Right lobe of liver (tissue), 6 donors: ENCODE results near the gene RDX. TPM values are rescaled to one million over a fixed set of nuclear protein-coding genes. Genes with fewer than 3 reads are reported as not detected.

Source experiments
- ATAC-seq, 4 donors: fragments of 200-7000 bp; cut with Tn5 transposase; one replicate each; pipeline ENCODE4 v1.9.1; 2020; ENCODE audit warnings: mild to moderate bottlenecking in 4 of 4, moderate library complexity in 4 of 4
- DNase-seq, 3 donors: peaks; one replicate each; pipeline ENCODE4 v3.0.0-alpha.2; 2020
- H3K27ac ChIP-seq, 3 donors: fragments of 200-600 bp; one replicate each; pipeline ENCODE4 v1.8.0; 2022
- H3K27me3 ChIP-seq, 2 donors: fragments of 200-600 bp; one replicate each; pipeline ENCODE4 v1.8.0; 2022
- H3K36me3 ChIP-seq, 4 donors: fragments of 200-600 bp; sonication (generic) in 1 of 4; one replicate each; pipeline versions ENCODE4 v1.5.1 to v1.8.0; 2017 to 2022; ENCODE audit warnings: control low read depth in 1 of 4
- H3K4me1 ChIP-seq, 4 donors: fragments of 200-600 bp; sonication (generic) in 1 of 4; one replicate each; pipeline versions ENCODE4 v1.5.1 to v1.8.0; 2017 to 2022; ENCODE audit warnings: control low read depth in 1 of 4
- H3K4me3 ChIP-seq, 3 donors: fragments of 200-600 bp; one replicate each; pipeline ENCODE4 v1.8.0; 2022
- H3K9me3 ChIP-seq, 4 donors: fragments of 200-600 bp; sonication (generic) in 1 of 4; one replicate each; pipeline versions ENCODE4 v1.5.1 to v1.8.0; 2017 to 2022; ENCODE audit warnings: control low read depth in 1 of 4
- POLR2A ChIP-seq: fragments of 450-650 bp; IDR thresholded peaks from one replicate; pipeline ENCODE4 v1.6.1; 2017; ENCODE audit warnings: antibody characterized with exemption, mild to moderate bottlenecking
- WGBS: methylation state at CpG from one replicate; pipeline ENCODE4 v1.1.6; 2018; ENCODE audit warnings: low coverage, low lambda C conversion rate; ENCODE audit not compliant: insufficient coverage; ENCODE audit errors: missing lambda C conversion rate; 5-methylcytosine and 5-hydroxymethylcytosine counted together
- intact Hi-C, 2 donors: fragments of 100-400 bp; cut with DNase I; formaldehyde crosslinking; loops; one replicate each; pipeline versions ENCODE4 v1.11.2 to v1.14.1; 2022
- total RNA-seq, 6 experiments: library from RNA; depleted of rRNA in 2 of 6; stranded (reverse); fragments of >200 nt in 2 of 6; fragmentation: NEBNext Ultra II Directional in 3 of 6; extraction: Animal tissue kit (Norgen Biotek cat#: 25700) in 3 of 6; gene quantifications; one replicate each; pipeline versions ENCODE4 v1.1.0 to v1.2.4, GENCODE V29; 2016 to 2023
- TF ChIP-seq, protein P1 (sequence below), 4 donors: fragments of 200-600 bp in 3 of 4; fragments of 450-650 bp in 1 of 4; IDR thresholded peaks; one replicate each; pipeline versions ENCODE4 v1.5.1 to v1.8.0; 2016 to 2022; ENCODE audit warnings: antibody characterized with exemption in 4 of 4, mild to moderate bottlenecking in 2 of 4
- donor health status: DM: no; HTN: yes; CAD: no.
- donor health status: DM: no; HTN: no; CAD: no.
- donor health status: DM: no; HTN: no; CAD: no.
- donor health status: DM: no; HTN: yes; CAD: no.
- donor health status: DM: no; HTN: yes; CAD: no.

Gene RDX
- total RNA-seq, 6 experiments from 2014 or later: 47.1 to 87.8 (median 81.8) TPM

DNA sequence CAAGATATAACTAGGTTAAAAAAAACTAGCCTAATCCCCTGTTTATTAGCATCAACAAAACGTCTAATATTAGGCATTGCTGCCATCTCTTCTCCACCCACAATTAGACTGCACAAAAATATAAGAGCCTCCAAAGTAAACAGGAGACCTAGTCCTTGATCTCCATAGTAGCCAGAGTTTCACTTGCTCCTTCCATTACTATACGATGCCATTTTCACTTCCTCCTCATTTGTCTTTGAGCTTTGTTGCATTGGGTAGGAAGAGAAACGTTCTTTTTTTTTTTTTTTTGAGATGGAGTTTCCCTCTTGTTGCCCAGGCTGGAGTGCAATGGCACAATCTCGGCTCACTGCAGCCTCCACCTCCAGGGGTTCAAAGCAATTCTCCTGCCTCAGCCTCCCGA, 42.3 kb upstream of the RDX start:
- Histone ChIP-seq H3K9me3 (no peaks in the 10 kb centered on the region), H3K36me3 (no peaks in the 10 kb centered on the region), H3K27ac (no peak overlapping the region), H3K27me3 (no peaks in the 10 kb centered on the region), H3K4me1 (no peaks in the 10 kb centered on the region), H3K4me3 (no peak overlapping the region)
- DNase-seq (no peak), ATAC-seq (no peak)
- WGBS: 56% methylated on average over 5 of the region's 5 CpGs
- TF ChIP-seq POLR2A: no peak
- TF ChIP-seq, protein P1, sequence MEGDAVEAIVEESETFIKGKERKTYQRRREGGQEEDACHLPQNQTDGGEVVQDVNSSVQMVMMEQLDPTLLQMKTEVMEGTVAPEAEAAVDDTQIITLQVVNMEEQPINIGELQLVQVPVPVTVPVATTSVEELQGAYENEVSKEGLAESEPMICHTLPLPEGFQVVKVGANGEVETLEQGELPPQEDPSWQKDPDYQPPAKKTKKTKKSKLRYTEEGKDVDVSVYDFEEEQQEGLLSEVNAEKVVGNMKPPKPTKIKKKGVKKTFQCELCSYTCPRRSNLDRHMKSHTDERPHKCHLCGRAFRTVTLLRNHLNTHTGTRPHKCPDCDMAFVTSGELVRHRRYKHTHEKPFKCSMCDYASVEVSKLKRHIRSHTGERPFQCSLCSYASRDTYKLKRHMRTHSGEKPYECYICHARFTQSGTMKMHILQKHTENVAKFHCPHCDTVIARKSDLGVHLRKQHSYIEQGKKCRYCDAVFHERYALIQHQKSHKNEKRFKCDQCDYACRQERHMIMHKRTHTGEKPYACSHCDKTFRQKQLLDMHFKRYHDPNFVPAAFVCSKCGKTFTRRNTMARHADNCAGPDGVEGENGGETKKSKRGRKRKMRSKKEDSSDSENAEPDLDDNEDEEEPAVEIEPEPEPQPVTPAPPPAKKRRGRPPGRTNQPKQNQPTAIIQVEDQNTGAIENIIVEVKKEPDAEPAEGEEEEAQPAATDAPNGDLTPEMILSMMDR (IDR thresholded peaks at IDR 0.05): no peak
- intact Hi-C loops: no loop called here

DNA sequence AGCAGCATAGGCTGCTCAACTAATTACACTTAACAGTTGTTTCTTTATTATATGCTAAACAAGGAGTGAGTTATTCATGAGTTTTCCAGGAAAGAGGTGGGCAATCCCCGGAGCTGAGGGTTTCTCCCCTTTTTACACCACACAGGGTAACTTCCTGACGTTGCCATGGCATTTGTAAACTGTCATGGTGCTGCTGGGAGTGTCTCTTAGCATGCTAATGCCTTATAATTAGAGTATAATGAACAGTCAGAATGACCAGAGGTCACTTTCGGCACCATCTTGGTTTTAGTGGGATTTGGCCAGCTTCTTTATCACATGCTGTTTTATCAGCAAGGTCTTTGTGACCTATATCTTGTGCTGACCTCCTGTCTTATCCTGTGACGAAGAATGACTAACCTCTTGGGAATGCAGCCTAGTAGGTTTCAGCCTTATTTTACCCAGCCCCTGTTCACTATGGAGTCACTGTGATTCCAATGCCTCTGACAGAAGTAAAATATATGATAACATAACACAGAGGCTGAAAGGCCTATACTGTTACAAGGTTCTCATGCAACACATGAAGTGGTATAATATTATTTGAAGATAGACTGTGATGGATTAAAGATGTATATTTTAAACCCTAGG, 41.3 kb upstream of the RDX start:
- H3K27ac ChIP-seq: no peak overlapping the region
- no peaks in the 10 kb centered on the region for H3K4me1 ChIP-seq
- no peaks in the 10 kb centered on the region for H3K36me3 ChIP-seq
- intact Hi-C loops: no loop called here
- TF ChIP-seq, protein P1 (IDR thresholded peaks at IDR 0.05): no peak
- 72% methylated on average over 4 of the region's 4 CpGs for WGBS
- DNase-seq: no peak
- no peak overlapping the region for H3K4me3 ChIP-seq
- ATAC-seq: no peak
- H3K9me3 ChIP-seq: no peaks in the 10 kb centered on the region
- H3K27me3 ChIP-seq: no peaks in the 10 kb centered on the region

DNA sequence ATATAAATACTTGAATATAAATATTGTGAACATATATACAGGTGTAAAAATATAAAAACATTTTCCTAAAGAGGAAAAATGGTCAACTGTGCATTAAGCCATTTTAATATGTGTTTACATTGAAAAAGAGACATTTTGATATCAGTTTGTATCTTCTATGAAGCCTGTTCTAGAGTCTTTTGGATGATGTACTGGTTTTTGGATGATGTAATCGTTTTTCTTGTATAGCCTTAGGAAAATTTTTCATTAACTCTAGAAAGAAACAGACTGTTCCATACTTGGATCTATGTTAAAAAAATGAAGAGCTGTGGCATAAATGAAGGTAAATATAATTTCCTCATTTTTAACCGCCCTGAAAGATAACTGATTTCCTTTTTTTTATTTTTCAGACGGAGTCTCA, 39.6 kb upstream of the RDX start:
- WGBS: 71% methylated on average over 3 of the region's 3 CpGs
- no peaks in the 10 kb centered on the region for H3K36me3 ChIP-seq
- H3K4me3 ChIP-seq: no peak overlapping the region
- TF ChIP-seq, protein P1 (IDR thresholded peaks at IDR 0.05): no peak
- no peak for TF ChIP-seq POLR2A
- no peak for DNase-seq
- intact Hi-C loops: no loop called here
- H3K27ac ChIP-seq: no peak overlapping the region
- ATAC-seq: no peak
- no peaks in the 10 kb centered on the region for H3K27me3 ChIP-seq
- no peaks in the 10 kb centered on the region for H3K9me3 ChIP-seq
- no peaks in the 10 kb centered on the region for H3K4me1 ChIP-seq

DNA sequence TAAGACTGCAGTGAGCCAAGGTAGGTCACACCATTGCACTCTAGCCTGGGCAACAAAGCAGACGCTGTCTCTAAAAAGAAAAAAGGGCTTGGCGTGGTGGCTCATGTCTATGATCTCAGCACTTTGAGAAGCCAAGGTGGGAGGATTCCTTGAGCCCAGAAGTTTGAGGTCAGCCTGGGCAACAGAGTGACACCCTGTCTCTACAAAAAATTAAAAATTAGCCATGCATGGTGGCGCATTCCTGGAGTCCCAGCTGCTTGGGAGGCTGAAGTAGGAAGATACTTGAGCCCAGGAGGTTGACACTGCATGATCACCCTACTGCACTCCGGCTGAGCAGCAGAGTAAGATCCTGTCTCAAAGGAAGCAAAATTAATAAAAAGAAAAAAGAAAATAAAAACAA, 38.9 kb upstream of the RDX start:
- no peak for TF ChIP-seq POLR2A
- TF ChIP-seq, protein P1 (IDR thresholded peaks at IDR 0.05): no peak
- H3K27ac ChIP-seq: no peak overlapping the region
- WGBS: 97% methylated on average over 3 of the region's 4 CpGs
- no peaks in the 10 kb centered on the region for H3K36me3 ChIP-seq
- H3K27me3 ChIP-seq: no peaks in the 10 kb centered on the region
- H3K4me3 ChIP-seq: no peak overlapping the region
- H3K4me1 ChIP-seq: no peaks in the 10 kb centered on the region
- DNase-seq (no peak), ATAC-seq (no peak)
- H3K9me3 ChIP-seq: no peaks in the 10 kb centered on the region
- intact Hi-C loops: no loop called here

DNA sequence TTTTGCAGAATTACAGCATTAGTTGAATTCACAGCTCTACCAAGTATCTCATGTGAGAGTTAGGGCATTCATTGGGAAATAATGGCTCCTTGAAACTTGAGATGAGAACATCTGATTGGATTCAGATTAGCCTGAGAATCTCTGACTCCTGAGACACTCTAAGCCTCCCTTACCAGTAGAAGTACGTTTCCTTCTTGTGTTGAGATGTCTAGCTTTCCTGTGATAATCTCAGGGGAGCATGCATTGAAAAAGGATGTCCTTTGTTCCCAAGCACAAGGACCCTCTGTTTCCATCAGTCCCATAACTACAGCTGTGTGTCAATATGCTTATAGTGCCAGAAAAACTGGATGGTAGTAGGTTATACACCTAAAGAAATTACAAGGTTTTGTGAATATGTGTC, 35.2 kb upstream of the RDX start:
- ATAC-seq: no peak
- no peaks in the 10 kb centered on the region for H3K36me3 ChIP-seq
- intact Hi-C loops: no loop called here
- H3K27me3 ChIP-seq: no peaks in the 10 kb centered on the region
- H3K27ac ChIP-seq: no peak overlapping the region
- no peaks in the 10 kb centered on the region for H3K9me3 ChIP-seq
- H3K4me3 ChIP-seq: no peak overlapping the region
- TF ChIP-seq POLR2A: no peak
- TF ChIP-seq, protein P1 (IDR thresholded peaks at IDR 0.05): no peak
- 38% methylated on average over 1 of the region's 1 CpG for WGBS
- no peak for DNase-seq
- no peaks in the 10 kb centered on the region for H3K4me1 ChIP-seq
